Bronchial epithelial cell (primary cell): ENCODE measurements around the gene TNIP2. TPM values are rescaled to one million over a fixed set of nuclear protein-coding genes. Genes with fewer than 3 reads are reported as not detected.

Experiments used
- DNase-seq: peaks from one replicate; pipeline ENCODE4 v3.0.0-alpha.2; 2010; ENCODE audit warnings: low read depth
- FAIRE-seq: peaks from 2 replicates; lab custom pipeline; 2011; peaks lifted over from hg19 to GRCh38; lab: Jason Lieb, UNC
- H3K27me3 ChIP-seq: 2 replicates; pipeline ENCODE4 v1.5.1; 2011; ENCODE audit warnings: low read length; ENCODE audit not compliant: control insufficient read depth, insufficient read depth
- H3K36me3 ChIP-seq: 2 replicates; pipeline ENCODE4 v1.5.1; 2011; ENCODE audit warnings: low read length; ENCODE audit not compliant: control insufficient read depth, insufficient read depth
- H3K4me3 ChIP-seq: 2 replicates; pipeline ENCODE4 v1.5.1; 2011; ENCODE audit warnings: mild to moderate bottlenecking, low read depth, low read length, control low read depth
- CTCF ChIP-seq: IDR thresholded peaks from 2 replicates; pipeline ENCODE4 v1.5.1; 2011; ENCODE audit warnings: mild to moderate bottlenecking, moderate library complexity, low read length, control low read depth, inconsistent platforms; ENCODE audit not compliant: insufficient read depth, severe bottlenecking
- total RNA-seq: library from RNA; depleted of rRNA; stranded (reverse); fragments of >200 nt; gene quantifications from 2 replicates; pipeline ENCODE4 v1.2.1, GENCODE V29; 2014

Gene TNIP2
- total RNA-seq, 1 donor from 2014 or later = 64.5 TPM

DNA sequence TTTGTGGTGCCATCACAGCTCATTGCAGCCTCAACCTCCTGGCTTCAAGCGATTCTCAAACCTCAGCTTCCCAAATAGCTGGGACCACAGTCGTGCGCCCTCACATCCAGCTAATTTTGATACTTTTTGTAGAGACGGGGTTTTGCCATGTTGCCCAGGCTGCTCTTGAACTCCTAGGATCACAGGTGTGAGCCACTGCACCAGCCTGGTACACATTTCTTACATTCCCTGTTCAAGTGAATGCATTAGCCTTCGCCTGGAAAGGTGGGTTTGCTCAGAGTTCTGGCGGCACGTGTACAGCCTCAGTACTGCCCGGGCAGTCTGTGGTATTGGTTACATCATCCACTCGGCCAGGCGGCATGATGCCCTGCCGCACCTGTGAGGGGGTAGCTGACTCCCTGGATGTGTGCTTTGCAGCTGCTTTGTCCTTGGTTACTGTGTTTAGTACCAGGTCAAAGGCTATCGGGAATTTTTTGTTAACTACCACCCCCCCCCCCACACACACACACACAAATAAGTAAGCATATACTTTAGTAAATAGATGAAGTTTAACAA lies 57.1 kb downstream of the TNIP2 start:
- DNase-seq = no peak
- no peak for FAIRE-seq
- no peaks in the 10 kb centered on the region for H3K27me3 ChIP-seq
- H3K4me3 ChIP-seq = no peak overlapping the region
- H3K36me3 ChIP-seq = peaks cover 35% of the 10 kb centered on the region
- no peak for TF ChIP-seq CTCF

GRCh38 chr4:2698504-2698903 lies 57.6 kb downstream of the TNIP2 start:
- DNase-seq = no peak
- no peak for TF ChIP-seq CTCF
- FAIRE-seq = no peak
- Histone ChIP-seq H3K27me3 (no peaks in the 10 kb centered on the region), H3K36me3 (peaks cover 38% of the 10 kb centered on the region), H3K4me3 (no peak overlapping the region)

GRCh38 chr4:2697995-2698414 lies 58.1 kb downstream of the TNIP2 start:
- FAIRE-seq = no peak
- no peak for DNase-seq
- TF ChIP-seq CTCF = no peak
- Histone ChIP-seq H3K36me3 (peaks cover 36% of the 10 kb centered on the region), H3K4me3 (no peak overlapping the region), H3K27me3 (no peaks in the 10 kb centered on the region)

DNA sequence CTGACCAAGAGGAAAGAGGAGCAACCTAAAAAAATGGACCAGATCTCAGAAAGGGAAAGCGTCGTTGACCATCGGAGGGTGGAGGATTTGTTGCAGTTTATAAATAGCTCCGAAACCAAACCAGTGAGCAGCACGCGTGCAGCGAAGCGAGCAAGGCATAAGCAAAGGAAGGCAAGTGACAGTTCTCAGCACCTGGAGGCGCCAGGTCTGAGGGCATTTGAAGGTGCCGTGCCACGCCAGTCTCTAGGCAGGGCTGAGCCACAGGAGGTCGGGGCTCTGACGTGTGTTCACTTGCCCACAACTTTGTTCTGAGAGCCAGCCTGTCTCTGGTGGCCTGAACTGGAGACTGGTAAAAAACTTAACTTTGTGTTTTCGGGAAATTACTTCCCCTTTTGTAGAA lies 59.7 kb downstream of the TNIP2 start:
- no peak for TF ChIP-seq CTCF
- DNase-seq (peak; percentile 6), FAIRE-seq (no peak)
- no peak overlapping the region for H3K4me3 ChIP-seq
- no peaks in the 10 kb centered on the region for H3K27me3 ChIP-seq
- peaks cover 29% of the 10 kb centered on the region for H3K36me3 ChIP-seq

GRCh38 chr4:2695346-2696060 lies 60.6 kb downstream of the TNIP2 start:
- Histone ChIP-seq H3K27me3 (no peaks in the 10 kb centered on the region), H3K4me3 (no peak overlapping the region), H3K36me3 (peaks cover 33% of the 10 kb centered on the region)
- TF ChIP-seq CTCF = no peak
- DNase-seq (no peak), FAIRE-seq (no peak)
